Measurements from ENCODE around the gene NIM1K.
A peak's percentile ranks its signal among the peaks of the same experiment; 100 is the strongest.
"Not testable (repeated sequence)": the region's sequence is repeated elsewhere in the genome, so short reads cannot be mapped to it uniquely, and the experiment has no call there.

Gene NIM1K

DNA sequence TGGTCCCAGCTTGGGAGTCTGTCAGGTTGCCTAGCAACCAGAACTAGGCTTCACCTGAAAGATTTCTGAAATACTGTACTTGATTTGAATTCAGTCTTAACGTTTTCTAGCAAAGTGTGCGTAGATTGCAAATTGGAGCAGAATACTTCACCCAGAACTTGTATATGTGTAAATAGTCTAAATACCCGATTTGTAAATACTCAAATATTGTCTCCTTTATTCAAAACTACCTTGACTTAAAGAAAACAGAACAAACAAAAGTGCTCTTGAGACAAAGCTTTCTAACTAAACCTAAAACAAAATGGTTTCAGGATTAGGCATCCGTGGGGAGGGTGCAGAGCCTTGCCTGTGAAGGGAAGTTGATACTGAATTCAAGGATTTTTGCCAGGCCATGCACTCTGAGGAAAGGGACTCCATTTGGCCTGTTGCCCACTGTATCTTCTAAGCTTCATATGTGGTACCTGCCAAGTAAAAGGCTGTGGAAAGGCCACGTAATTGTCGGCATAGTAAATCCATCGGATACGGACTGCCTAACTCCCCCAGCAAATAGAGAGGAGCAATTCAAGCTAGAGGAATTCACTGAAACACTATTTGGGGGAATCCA, 121.9 kb downstream of the NIM1K start:
- TF ChIP-seq, protein P1, sequence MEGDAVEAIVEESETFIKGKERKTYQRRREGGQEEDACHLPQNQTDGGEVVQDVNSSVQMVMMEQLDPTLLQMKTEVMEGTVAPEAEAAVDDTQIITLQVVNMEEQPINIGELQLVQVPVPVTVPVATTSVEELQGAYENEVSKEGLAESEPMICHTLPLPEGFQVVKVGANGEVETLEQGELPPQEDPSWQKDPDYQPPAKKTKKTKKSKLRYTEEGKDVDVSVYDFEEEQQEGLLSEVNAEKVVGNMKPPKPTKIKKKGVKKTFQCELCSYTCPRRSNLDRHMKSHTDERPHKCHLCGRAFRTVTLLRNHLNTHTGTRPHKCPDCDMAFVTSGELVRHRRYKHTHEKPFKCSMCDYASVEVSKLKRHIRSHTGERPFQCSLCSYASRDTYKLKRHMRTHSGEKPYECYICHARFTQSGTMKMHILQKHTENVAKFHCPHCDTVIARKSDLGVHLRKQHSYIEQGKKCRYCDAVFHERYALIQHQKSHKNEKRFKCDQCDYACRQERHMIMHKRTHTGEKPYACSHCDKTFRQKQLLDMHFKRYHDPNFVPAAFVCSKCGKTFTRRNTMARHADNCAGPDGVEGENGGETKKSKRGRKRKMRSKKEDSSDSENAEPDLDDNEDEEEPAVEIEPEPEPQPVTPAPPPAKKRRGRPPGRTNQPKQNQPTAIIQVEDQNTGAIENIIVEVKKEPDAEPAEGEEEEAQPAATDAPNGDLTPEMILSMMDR (IDR thresholded peaks at IDR 0.05; ENCODE audit: low read depth, low read length): no peak
- H3K4me3 ChIP-seq (ENCODE audit: low read depth, low read length): peak overlapping the region; percentile 48

DNA sequence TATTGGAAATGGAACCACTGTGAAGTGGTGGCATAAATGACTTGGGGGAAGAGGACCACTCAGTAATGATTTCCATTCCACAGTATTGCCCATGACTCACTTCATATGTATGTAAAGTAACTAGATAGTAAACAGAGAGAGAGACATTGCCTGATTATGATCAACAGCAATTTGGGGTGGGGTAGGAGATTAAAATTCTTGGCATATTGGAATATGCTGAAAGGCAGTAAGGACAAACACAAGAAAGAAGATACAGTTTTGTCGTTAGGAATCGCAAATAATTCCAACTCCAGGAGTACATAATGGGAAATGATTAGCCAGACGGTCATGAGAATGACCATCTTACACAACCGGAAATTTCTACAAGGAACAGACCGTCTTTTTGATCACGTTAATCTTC, 122.7 kb downstream of the NIM1K start:
- TF ChIP-seq, protein P1 (IDR thresholded peaks at IDR 0.05; ENCODE audit: low read depth, low read length): no peak
- H3K4me3 ChIP-seq (ENCODE audit: low read depth, low read length): no peak overlapping the region

DNA sequence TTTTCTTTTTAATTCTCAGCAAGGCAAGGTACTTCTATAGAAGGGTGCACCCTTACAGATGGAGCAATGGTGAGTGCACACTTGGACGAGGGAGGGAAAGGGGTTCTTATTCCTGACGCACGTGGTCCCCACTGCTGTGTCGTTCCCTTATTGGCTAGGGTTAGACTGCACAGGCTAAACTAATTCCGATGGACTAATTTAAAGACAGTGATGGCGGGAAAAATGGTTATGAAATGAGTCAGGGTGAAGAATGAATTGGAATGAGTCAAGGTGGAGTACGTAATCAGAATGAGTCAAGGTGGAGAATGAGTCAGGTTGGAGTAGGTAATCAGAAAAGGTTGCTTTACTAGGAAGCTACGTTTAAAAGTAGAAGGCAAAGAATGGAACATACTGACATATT, 123.2 kb downstream of the NIM1K start:
- TF ChIP-seq, protein P1 (IDR thresholded peaks at IDR 0.05; ENCODE audit: low read depth, low read length): no peak
- no peak overlapping the region for H3K4me3 ChIP-seq (ENCODE audit: low read depth, low read length)

DNA sequence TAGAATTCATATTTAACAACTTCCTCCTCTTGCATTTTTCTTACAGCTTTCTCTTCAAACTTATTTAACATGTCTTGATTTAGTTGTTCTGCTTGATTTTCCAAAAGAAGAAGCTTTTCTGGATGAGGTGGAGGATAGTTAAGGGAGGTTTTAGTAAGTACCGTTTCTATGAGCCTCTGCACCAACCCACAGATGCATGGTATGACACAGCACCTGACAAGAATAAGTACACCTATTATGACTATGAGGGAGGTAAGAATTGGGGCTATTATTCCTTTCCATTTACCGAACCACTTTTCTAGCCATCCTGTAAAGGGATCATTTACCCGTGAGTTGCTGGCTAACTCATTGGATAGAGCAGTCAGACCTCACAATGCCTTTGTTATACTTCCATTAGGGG, 123.7 kb downstream of the NIM1K start:
- no peak overlapping the region for H3K4me3 ChIP-seq (ENCODE audit: low read depth, low read length)
- TF ChIP-seq, protein P1 (IDR thresholded peaks at IDR 0.05; ENCODE audit: low read depth, low read length): no peak

DNA sequence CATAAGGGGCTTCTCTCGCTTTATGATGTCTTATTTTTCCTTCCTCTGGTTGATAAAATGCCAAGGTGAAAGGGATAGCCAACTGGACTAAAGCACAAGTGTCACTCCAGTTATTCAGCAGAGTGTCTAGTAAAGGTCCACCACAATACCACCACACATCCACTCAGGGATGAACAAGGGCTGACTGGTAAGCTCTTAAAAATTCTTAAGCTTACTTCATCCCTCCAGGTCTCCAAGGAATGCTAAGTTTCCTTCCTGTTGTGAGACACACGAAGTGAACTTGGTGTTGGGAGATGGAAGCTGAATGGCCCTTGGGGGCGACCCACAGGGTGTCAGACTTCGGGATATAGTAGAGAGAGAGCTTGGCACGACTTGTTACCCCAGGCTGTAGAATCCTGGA, 124.4 kb downstream of the NIM1K start:
- H3K4me3 ChIP-seq (ENCODE audit: low read depth, low read length): no peak overlapping the region
- TF ChIP-seq, protein P1 (IDR thresholded peaks at IDR 0.05; ENCODE audit: low read depth, low read length): no peak

DNA sequence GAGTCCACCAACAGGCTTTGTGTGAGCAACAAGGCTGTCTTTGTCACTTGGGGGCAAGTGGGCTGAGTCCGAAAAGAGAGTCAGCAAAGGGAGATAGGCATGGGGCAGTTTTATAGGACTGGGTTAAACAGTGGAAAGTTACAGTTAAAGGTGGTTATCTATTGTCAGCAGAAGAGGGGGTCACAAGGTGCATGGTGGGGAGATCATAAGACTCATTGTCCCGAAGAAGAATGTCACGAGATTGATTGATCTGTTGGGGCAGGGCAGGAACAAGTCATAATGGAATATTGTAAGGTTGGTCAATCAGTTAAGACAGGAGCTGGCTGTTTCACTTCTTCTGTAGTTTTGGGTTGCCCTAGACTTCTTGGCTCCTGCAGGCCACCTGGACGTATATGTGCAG, 128.8 kb downstream of the NIM1K start:
- H3K4me3 ChIP-seq (ENCODE audit: low read depth, low read length): no peak overlapping the region
- TF ChIP-seq, protein P1 (IDR thresholded peaks at IDR 0.05; ENCODE audit: low read depth, low read length): no peak

DNA sequence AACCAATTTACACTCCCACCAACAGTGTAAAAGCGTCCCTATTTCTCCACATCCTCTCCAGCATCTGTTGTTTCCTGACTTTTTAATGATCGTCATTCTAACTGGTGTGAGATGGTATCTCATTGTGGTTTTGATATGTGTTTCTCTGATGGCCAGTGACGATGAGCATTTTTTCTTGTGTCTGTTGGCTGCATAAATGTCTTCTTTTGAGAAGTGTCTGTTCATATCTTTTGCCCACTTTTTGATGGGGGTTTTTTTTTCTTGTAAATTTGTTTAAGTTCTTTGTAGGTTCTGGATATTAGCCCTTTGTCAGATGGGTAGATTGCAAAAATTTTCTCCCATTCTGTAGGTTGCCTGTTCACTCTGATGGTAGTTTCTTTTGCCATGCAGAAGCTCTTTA, 131.5 kb downstream of the NIM1K start:
- not testable (repeated sequence) for H3K4me3 ChIP-seq (ENCODE audit: low read depth, low read length)

DNA sequence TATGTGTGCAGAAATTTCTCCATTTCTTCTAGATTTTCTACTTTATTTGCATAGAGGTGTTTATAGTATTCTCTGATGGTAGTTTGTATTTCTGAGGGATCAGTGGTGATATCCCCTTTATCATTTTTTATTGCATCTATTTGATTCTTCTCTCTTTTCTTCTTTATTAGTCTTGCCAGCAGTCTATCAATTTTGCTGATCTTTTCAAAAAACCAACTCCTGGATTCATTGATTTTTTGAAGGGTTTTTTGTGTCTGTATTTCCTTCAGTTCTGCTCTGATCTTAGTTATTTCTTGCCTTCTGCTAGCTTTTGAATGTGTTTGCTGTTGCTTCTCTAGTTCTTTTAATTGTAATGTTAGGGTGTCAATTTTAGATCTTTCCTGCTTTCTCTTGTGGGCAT, 133.6 kb downstream of the NIM1K start:
- H3K4me3 ChIP-seq (ENCODE audit: low read depth, low read length): not testable (repeated sequence)

Measured in WI38 (cell line).